H1 (cell line): ENCODE results near the gene DCTN2. TPM values are rescaled to one million over a fixed set of nuclear protein-coding genes. Genes with fewer than 3 reads are reported as not detected.

ENCODE experiments used
- CTCF ChIA-PET: fragments of 300-600 bp; sonication (Branson Sonifier 250); formaldehyde crosslinking; loops from one replicate; lab custom pipeline; 2021; ENCODE audit not compliant: partially characterized antibody; lab: Charles Lee
- POLR2A ChIA-PET: fragments of 300-600 bp; sonication (Branson Sonifier 250); formaldehyde crosslinking; loops from one replicate; lab custom pipeline; 2021; ENCODE audit warnings: inconsistent platforms; ENCODE audit not compliant: partially characterized antibody; lab: Charles Lee
- DNase-seq, 2 experiments: peaks; one replicate each; pipeline versions ENCODE4 v3.0.0 to v3.0.0-alpha.2; 2010 to 2022; ENCODE audit warnings: low spot score in 2 of 2, low read depth in 1 of 2, mixed read lengths in 1 of 2
- FAIRE-seq: peaks from 2 replicates; lab custom pipeline; 2011; peaks lifted over from hg19 to GRCh38; lab: Jason Lieb, UNC
- H2AFZ ChIP-seq: 2 replicates; pipeline ENCODE4 v1.8.1; 2012; ENCODE audit warnings: low read length, inconsistent platforms
- H2AK5ac ChIP-seq: 2 replicates; pipeline ENCODE4 v1.6.1; 2013; ENCODE audit warnings: low read depth, low read length
- H2BK120ac ChIP-seq: replicated peaks from 2 replicates; pipeline ENCODE3; 2013; ENCODE audit warnings: low read depth, low read length, inconsistent platforms
- H2BK12ac ChIP-seq: 2 replicates; pipeline ENCODE4 v1.6.1; 2013; ENCODE audit warnings: low read depth, low read length
- H2BK15ac ChIP-seq: 2 replicates; pipeline ENCODE4 v1.6.1; 2013; ENCODE audit warnings: low read length
- H2BK20ac ChIP-seq: 2 replicates; pipeline ENCODE4 v1.6.1; 2013; ENCODE audit warnings: low read length
- H2BK5ac ChIP-seq: 2 replicates; pipeline ENCODE4 v1.6.1; 2013; ENCODE audit warnings: low read depth, low read length
- H3K14ac ChIP-seq: 2 replicates; pipeline ENCODE4 v1.6.1; 2013; ENCODE audit warnings: inconsistent platforms; ENCODE audit not compliant: insufficient read length
- H3K18ac ChIP-seq: 2 replicates; pipeline ENCODE4 v1.6.1; 2013; ENCODE audit warnings: low read length; ENCODE audit errors: extremely low read depth
- H3K23ac ChIP-seq: 2 replicates; pipeline ENCODE4 v1.6.1; 2013; ENCODE audit warnings: inconsistent platforms; ENCODE audit not compliant: insufficient read length
- H3K23me2 ChIP-seq: 2 replicates; pipeline ENCODE4 v1.6.1; 2013; ENCODE audit warnings: low read depth, low read length
- H3K27ac ChIP-seq: 2 replicates; pipeline ENCODE4 v1.6.1; 2011; ENCODE audit warnings: low read depth, low read length, inconsistent platforms
- H3K27me3 ChIP-seq, 4 experiments: replicated peaks in 1 of 4; 1 replicate in 1 of 4; 2 replicates in 3 of 4; pipeline versions ENCODE4 v1.6.1 to v1.8.1; 2011 to 2013; ENCODE audit warnings: low read length in 3 of 4, mild to moderate bottlenecking in 3 of 4, inconsistent platforms in 2 of 4, mixed read lengths in 2 of 4, moderate library complexity in 1 of 4; ENCODE audit not compliant: control insufficient read depth in 3 of 4, insufficient read depth in 3 of 4; ENCODE audit errors: extremely low read depth in 1 of 4
- H3K36me3 ChIP-seq, 4 experiments: 2 replicates each; pipeline versions ENCODE4 v1.6.1 to v1.8.1; 2011 to 2013; ENCODE audit warnings: mild to moderate bottlenecking in 4 of 4, low read length in 3 of 4, moderate library complexity in 2 of 4, control low read depth in 1 of 4, inconsistent platforms in 1 of 4; ENCODE audit not compliant: insufficient read depth in 4 of 4, control insufficient read depth in 2 of 4
- H3K4ac ChIP-seq: replicated peaks from 2 replicates; pipeline ENCODE3; 2013; ENCODE audit warnings: low read length, low read depth, mixed read lengths, inconsistent platforms; ENCODE audit not compliant: insufficient read length
- H3K4me1 ChIP-seq, 4 experiments: replicated peaks in 1 of 4; 1 replicate in 1 of 4; 2 replicates in 3 of 4; pipeline versions ENCODE4 v1.6.1 to v1.8.1; 2011 to 2013; ENCODE audit warnings: low read length in 3 of 4, inconsistent platforms in 2 of 4, mixed read lengths in 1 of 4; ENCODE audit not compliant: insufficient read depth in 4 of 4, control insufficient read depth in 3 of 4
- H3K4me2 ChIP-seq, 2 experiments: 2 replicates each; pipeline versions ENCODE4 v1.6.1 to v1.8.1; 2011 to 2013; ENCODE audit warnings: low read depth in 2 of 2, low read length in 2 of 2, control low read depth in 1 of 2, inconsistent platforms in 1 of 2, mild to moderate bottlenecking in 1 of 2; ENCODE audit not compliant: insufficient read depth in 1 of 2
- H3K4me3 ChIP-seq, 4 experiments: fragments of 200-600, 300-600 bp in 1 of 4; sonication (generic), shearing (Covaris generic), sonication (Bioruptor Twin) in 1 of 4; 2 replicates each; pipeline versions ENCODE4 v1.5.1 to v1.8.1; 2011 to 2016; ENCODE audit warnings: low read length in 4 of 4, low read depth in 3 of 4, control low read depth in 2 of 4, inconsistent platforms in 2 of 4, mild to moderate bottlenecking in 2 of 4, mixed read lengths in 1 of 4, moderate library complexity in 1 of 4; ENCODE audit not compliant: insufficient read depth in 2 of 4; ENCODE audit errors: extremely low read depth in 1 of 4
- H3K56ac ChIP-seq: replicated peaks from 2 replicates; pipeline ENCODE3; 2013; ENCODE audit warnings: low read depth, mild to moderate bottlenecking, mixed read lengths, low read length, inconsistent platforms; ENCODE audit not compliant: insufficient read length
- H3K79me1 ChIP-seq: 2 replicates; pipeline ENCODE4 v1.6.1; 2013; ENCODE audit warnings: low read depth, low read length, control low read depth
- H3K79me2 ChIP-seq, 2 experiments: 2 replicates each; pipeline versions ENCODE4 v1.6.1 to v1.8.1; 2012 to 2013; ENCODE audit warnings: low read length in 2 of 2, mild to moderate bottlenecking in 2 of 2, inconsistent platforms in 1 of 2; ENCODE audit not compliant: insufficient read depth in 2 of 2, control insufficient read depth in 1 of 2
- H3K9ac ChIP-seq, 4 experiments: replicated peaks in 1 of 4; 1 replicate in 1 of 4; 2 replicates in 3 of 4; pipeline versions ENCODE4 v1.6.1 to v1.8.1; 2011 to 2013; ENCODE audit warnings: low read depth in 3 of 4, low read length in 3 of 4, control low read depth in 2 of 4, mild to moderate bottlenecking in 2 of 4, moderate library complexity in 2 of 4, inconsistent platforms in 1 of 4; ENCODE audit errors: extremely low read depth in 1 of 4
- H3K9me3 ChIP-seq, 2 experiments: 2 replicates each; pipeline versions ENCODE4 v1.6.1 to v1.8.1; 2012 to 2013; ENCODE audit warnings: mild to moderate bottlenecking in 2 of 2, moderate library complexity in 2 of 2, control low read depth in 1 of 2, inconsistent platforms in 1 of 2, low read depth in 1 of 2, low read length in 1 of 2, mixed read lengths in 1 of 2; ENCODE audit not compliant: insufficient read depth in 2 of 2
- H4K20me1 ChIP-seq, 2 experiments: replicated peaks in 1 of 2; 2 replicates each; pipeline versions ENCODE3 to v1.8.1; 2011 to 2013; ENCODE audit warnings: inconsistent platforms in 2 of 2, low read length in 2 of 2, mild to moderate bottlenecking in 1 of 2; ENCODE audit not compliant: insufficient read depth in 2 of 2, control insufficient read depth in 1 of 2
- H4K5ac ChIP-seq: 2 replicates; pipeline ENCODE4 v1.6.1; 2013; ENCODE audit warnings: low read length, low read depth, mixed read lengths, inconsistent platforms; ENCODE audit not compliant: insufficient read length
- H4K8ac ChIP-seq: 2 replicates; pipeline ENCODE4 v1.8.0; 2013; ENCODE audit warnings: mild to moderate bottlenecking, moderate library complexity, low read length, inconsistent platforms; ENCODE audit not compliant: insufficient read depth; ENCODE audit errors: extremely low read depth
- H4K91ac ChIP-seq: replicated peaks from 2 replicates; pipeline ENCODE3; 2013; ENCODE audit warnings: low read length, mixed read lengths, inconsistent platforms; ENCODE audit not compliant: insufficient read length
- WGBS, 2 experiments: shearing (Covaris generic) in 1 of 2; methylation state at CpG; one replicate each; pipeline versions ENCODE4 v1.1.6 to v1.1.7; 2013 to 2015; ENCODE audit warnings: low lambda C conversion rate in 2 of 2, mixed read lengths in 2 of 2, inconsistent platforms in 1 of 2, low coverage in 1 of 2, missing lambda C conversion rate in 1 of 2; ENCODE audit not compliant: insufficient replicate concordance in 2 of 2, insufficient coverage in 1 of 2, insufficient read length in 1 of 2; ENCODE audit errors: extremely low coverage in 1 of 2, missing lambda C conversion rate in 1 of 2; 5-methylcytosine and 5-hydroxymethylcytosine counted together
- polyA plus RNA-seq, 7 experiments: library from polyadenylated mRNA; depleted of rRNA in 3 of 7; stranded (reverse) in 5 of 7; unstranded in 2 of 7; fragments of >200 nt in 5 of 7; fragments of 200-250 nt in 2 of 7; gene quantifications; 1 replicate in 5 of 7; 2 replicates in 1 of 7; 4 replicates in 1 of 7; pipeline versions ENCODE4 v1.2.1 to v1.2.3, GENCODE V29; 2011 to 2013; ENCODE audit warnings: missing spikeins in 2 of 7, mixed read lengths in 2 of 7
- total RNA-seq: library from RNA; stranded (reverse); fragmentation: NEBNext Ultra II Directional; extraction: Animal tissue kit (Norgen Biotek cat#: 25700); gene quantifications from 2 replicates; pipeline ENCODE4 v1.2.1, GENCODE V29; 2021
- TF ChIP-seq, protein P1 (sequence below): IDR thresholded peaks from 2 replicates; pipeline ENCODE4 v1.6.1; 2011; ENCODE audit warnings: low read depth, mild to moderate bottlenecking, low read length; ENCODE audit not compliant: insufficient read depth

The DCTN2 gene
- total and polyA plus RNA-seq, 2 of the 8 experiments (the other 6 are each of a cell fraction or from before 2014, with no cell fraction given): 90.3 to 91.9 TPM

DNA sequence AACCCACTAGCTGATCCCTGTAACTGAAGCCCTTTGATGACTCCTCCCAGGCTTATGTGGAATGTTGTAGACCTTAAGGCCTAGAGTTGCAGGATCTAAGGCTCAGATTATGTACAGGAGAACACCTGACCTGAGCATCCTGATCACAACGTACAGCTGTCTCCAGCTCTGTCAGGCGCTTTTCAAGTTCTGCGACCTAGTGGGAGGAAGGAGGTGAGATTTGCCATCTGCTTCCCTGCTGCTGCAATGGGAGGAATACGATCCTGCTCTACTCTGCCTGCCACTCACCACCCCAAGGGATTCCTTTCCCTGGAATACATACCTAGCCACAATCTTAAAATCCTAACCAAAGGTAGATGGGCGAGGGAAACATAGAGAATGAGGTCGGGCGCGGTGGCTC, 13.9 kb downstream of the DCTN2 start:
- Histone ChIP-seq H2AK5ac (no peak overlapping the region), H3K4me2 (no peak overlapping the region), H3K23me2 (no peaks in the 10 kb centered on the region), H4K8ac (no peak overlapping the region), H2BK5ac (no peak overlapping the region), H2BK12ac (no peak overlapping the region), H4K91ac (no peak overlapping the region), H2BK120ac (no peak overlapping the region), H3K9me3 (no peaks in the 10 kb centered on the region), H3K4ac (no peak overlapping the region), H3K14ac (no peak overlapping the region), H2AFZ (no peak overlapping the region), H3K23ac (no peak overlapping the region), H3K79me1 (no peaks in the 10 kb centered on the region), H3K9ac (no peak overlapping the region), H2BK20ac (no peak overlapping the region), H3K18ac (no peak overlapping the region), H3K4me1 (peaks cover 0 to 2% (median 0%) of the 10 kb centered on the region in 4 experiments; a peak in 1 of 7 replicates), H4K20me1 (peaks cover 1 to 10% of the 10 kb centered on the region in 2 experiments), H3K79me2 (no peaks in the 10 kb centered on the region), H4K5ac (no peak overlapping the region), H2BK15ac (no peak overlapping the region), H3K27me3 (peaks cover 0 to 1% (median 0%) of the 10 kb centered on the region in 4 experiments; a peak in 1 of 7 replicates), H3K27ac (no peak overlapping the region), H3K56ac (no peak overlapping the region), H3K4me3 (no peak overlapping the region), H3K36me3 (peaks cover 14 to 66% (median 54%) of the 10 kb centered on the region in 4 experiments; a peak in 7 of 8 replicates)
- 92% methylated on average over 8 of the region's 8 CpGs; no CpG with 5 or more reads in 1 of the 2 experiments for WGBS, 2 experiments
- no peak for DNase-seq
- FAIRE-seq: no peak
- ChIA-PET POLR2A (interaction anchor here (1.1 to 8.9 kb wide), 6 partner anchors 9 to 75 kb away, joined by 3 to 65 read pairs (median 10); partner anchors contain the start of genes DCTN2, DDIT3 and MBD6), CTCF (interaction anchor here (1.3 to 1.9 kb wide), 3 partner anchors 9 to 50 kb away, joined by 3 to 7 read pairs (median 4); partner anchors contain the start of gene DCTN2)
- TF ChIP-seq, protein P1, sequence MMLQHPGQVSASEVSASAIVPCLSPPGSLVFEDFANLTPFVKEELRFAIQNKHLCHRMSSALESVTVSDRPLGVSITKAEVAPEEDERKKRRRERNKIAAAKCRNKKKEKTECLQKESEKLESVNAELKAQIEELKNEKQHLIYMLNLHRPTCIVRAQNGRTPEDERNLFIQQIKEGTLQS: no peak
